Osteoblast (primary cell): ENCODE results near the gene SLC25A44. TPM values are rescaled to one million over a fixed set of nuclear protein-coding genes. Genes with fewer than 3 reads are reported as not detected.

Source experiments
- DNase-seq: peaks from one replicate; pipeline ENCODE4 v3.0.0; 2011; ENCODE audit warnings: low spot score, mixed read lengths; ENCODE audit not compliant: insufficient read length; ENCODE audit errors: missing footprints
- H2AFZ ChIP-seq: 2 replicates; pipeline ENCODE4 v1.6.0; 2011; ENCODE audit warnings: mild to moderate bottlenecking, low read length
- H3K27ac ChIP-seq: 2 replicates; pipeline ENCODE4 v1.5.1; 2011; ENCODE audit warnings: mild to moderate bottlenecking, low read depth, low read length, moderate library complexity
- H3K27me3 ChIP-seq: 2 replicates; pipeline ENCODE4 v1.6.0; 2012; ENCODE audit warnings: mild to moderate bottlenecking, control low read depth, inconsistent platforms, low read length, moderate library complexity; ENCODE audit not compliant: insufficient read depth
- H3K36me3 ChIP-seq: 2 replicates; pipeline ENCODE4 v1.5.1; 2011; ENCODE audit warnings: mild to moderate bottlenecking, low read length, control low read depth, moderate library complexity; ENCODE audit not compliant: insufficient read depth
- H3K4me1 ChIP-seq: 2 replicates; pipeline ENCODE4 v1.5.1; 2011; ENCODE audit warnings: mild to moderate bottlenecking, low read length, control low read depth, moderate library complexity; ENCODE audit not compliant: insufficient read depth
- H3K4me2 ChIP-seq: 2 replicates; pipeline ENCODE4 v1.6.0; 2011; ENCODE audit warnings: mild to moderate bottlenecking, low read length; ENCODE audit not compliant: insufficient read depth
- H3K4me3 ChIP-seq: fragments of 200-600 bp; sonication (generic); 3 replicates; pipeline ENCODE4 v1.5.1; 2012; ENCODE audit warnings: mild to moderate bottlenecking, low read length, inconsistent platforms; ENCODE audit not compliant: insufficient read depth
- H3K79me2 ChIP-seq: 2 replicates; pipeline ENCODE4 v1.6.0; 2012; ENCODE audit warnings: mild to moderate bottlenecking, low read length, control low read depth, inconsistent platforms; ENCODE audit not compliant: insufficient read depth
- H3K9me3 ChIP-seq: 2 replicates; pipeline ENCODE4 v1.5.1; 2011; ENCODE audit warnings: low read depth, low read length, control low read depth
- H4K20me1 ChIP-seq: 2 replicates; pipeline ENCODE4 v1.6.0; 2012; ENCODE audit warnings: mild to moderate bottlenecking, low read length, control low read depth; ENCODE audit not compliant: insufficient read depth
- total RNA-seq: library from RNA; depleted of rRNA; stranded (reverse); fragments of >200 nt; gene quantifications from 2 replicates; pipeline ENCODE4 v1.2.3, GENCODE V29; 2012
- TF ChIP-seq, protein P1 (sequence below): IDR thresholded peaks from 2 replicates; pipeline ENCODE4 v1.5.1; 2011; ENCODE audit warnings: mild to moderate bottlenecking, low read depth, low read length, moderate library complexity; ENCODE audit errors: extremely low read depth

Gene SLC25A44
- total RNA-seq, 1 donor, result 15.2 TPM

DNA sequence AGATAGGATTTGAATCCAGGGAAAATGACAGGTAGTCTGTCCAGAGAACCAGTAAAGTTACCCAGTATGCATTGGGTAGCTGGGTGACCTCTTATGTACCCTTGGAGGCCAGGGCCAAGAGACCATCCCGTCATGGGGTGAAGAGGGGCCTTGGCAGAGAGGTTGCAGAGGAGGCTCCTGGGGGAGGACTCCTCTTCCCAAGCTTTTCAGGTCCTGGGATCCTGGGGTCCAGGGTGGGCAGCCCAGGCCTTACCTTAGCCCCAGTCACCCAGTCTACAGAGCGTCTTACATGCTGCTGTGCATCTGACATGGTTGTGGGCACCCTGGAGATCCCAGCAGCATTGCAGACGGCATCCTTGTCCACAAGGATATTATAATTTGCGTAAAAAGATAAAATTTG is 32.9 kb downstream of the SLC25A44 start:
- H3K4me2 ChIP-seq, result no peak overlapping the region
- H3K4me1 ChIP-seq, result peaks cover 9% of the 10 kb centered on the region
- H3K27me3 ChIP-seq, result no peaks in the 10 kb centered on the region
- no peak overlapping the region for H2AFZ ChIP-seq
- H3K79me2 ChIP-seq, result peaks cover under 1% of the 10 kb centered on the region
- H3K36me3 ChIP-seq, result peaks cover 34% of the 10 kb centered on the region
- H3K9me3 ChIP-seq, result no peaks in the 10 kb centered on the region
- H3K4me3 ChIP-seq, result no peak overlapping the region
- TF ChIP-seq, protein P1, sequence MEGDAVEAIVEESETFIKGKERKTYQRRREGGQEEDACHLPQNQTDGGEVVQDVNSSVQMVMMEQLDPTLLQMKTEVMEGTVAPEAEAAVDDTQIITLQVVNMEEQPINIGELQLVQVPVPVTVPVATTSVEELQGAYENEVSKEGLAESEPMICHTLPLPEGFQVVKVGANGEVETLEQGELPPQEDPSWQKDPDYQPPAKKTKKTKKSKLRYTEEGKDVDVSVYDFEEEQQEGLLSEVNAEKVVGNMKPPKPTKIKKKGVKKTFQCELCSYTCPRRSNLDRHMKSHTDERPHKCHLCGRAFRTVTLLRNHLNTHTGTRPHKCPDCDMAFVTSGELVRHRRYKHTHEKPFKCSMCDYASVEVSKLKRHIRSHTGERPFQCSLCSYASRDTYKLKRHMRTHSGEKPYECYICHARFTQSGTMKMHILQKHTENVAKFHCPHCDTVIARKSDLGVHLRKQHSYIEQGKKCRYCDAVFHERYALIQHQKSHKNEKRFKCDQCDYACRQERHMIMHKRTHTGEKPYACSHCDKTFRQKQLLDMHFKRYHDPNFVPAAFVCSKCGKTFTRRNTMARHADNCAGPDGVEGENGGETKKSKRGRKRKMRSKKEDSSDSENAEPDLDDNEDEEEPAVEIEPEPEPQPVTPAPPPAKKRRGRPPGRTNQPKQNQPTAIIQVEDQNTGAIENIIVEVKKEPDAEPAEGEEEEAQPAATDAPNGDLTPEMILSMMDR, result no peak
- H4K20me1 ChIP-seq, result peaks cover 10% of the 10 kb centered on the region
- DNase-seq, result no peak
- H3K27ac ChIP-seq, result no peak overlapping the region

DNA sequence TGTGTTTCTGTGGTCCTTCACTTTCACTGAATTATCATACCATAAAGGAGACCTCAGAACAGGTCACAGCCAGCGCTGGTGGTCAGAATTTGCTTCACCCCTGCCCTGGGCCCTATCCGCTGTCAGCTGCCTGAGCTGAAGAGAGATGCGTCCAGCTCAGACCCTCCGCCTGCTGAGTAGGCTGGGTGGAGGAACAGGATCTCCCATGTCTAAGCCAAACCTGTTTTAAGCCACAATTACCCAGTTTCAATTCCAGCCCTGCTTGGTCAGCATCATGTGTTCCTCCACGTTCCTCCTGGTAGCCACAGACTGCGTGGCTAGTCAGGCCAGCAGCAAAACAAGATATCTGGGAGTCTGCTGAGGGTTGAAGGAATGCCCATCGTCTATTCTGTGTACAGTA is 34.6 kb downstream of the SLC25A44 start:
- DNase-seq, result no peak
- Histone ChIP-seq H3K36me3 (peaks cover 27% of the 10 kb centered on the region), H3K79me2 (no peaks in the 10 kb centered on the region), H3K4me3 (no peak overlapping the region), H3K27me3 (no peaks in the 10 kb centered on the region), H3K4me1 (peaks cover 13% of the 10 kb centered on the region), H3K27ac (no peak overlapping the region), H3K9me3 (no peaks in the 10 kb centered on the region), H2AFZ (no peak overlapping the region), H4K20me1 (peaks cover 3% of the 10 kb centered on the region), H3K4me2 (no peak overlapping the region)
- TF ChIP-seq, protein P1, result no peak

GRCh38 chr1:156229809-156230472 is 36.0 kb downstream of the SLC25A44 start:
- H2AFZ ChIP-seq, result no peak overlapping the region
- no peak overlapping the region for H3K27ac ChIP-seq
- DNase-seq, result no peak
- H4K20me1 ChIP-seq, result no peaks in the 10 kb centered on the region
- TF ChIP-seq, protein P1, result no peak
- no peak overlapping the region for H3K4me3 ChIP-seq
- H3K27me3 ChIP-seq, result no peaks in the 10 kb centered on the region
- H3K4me1 ChIP-seq, result peaks cover 20% of the 10 kb centered on the region
- H3K9me3 ChIP-seq, result no peaks in the 10 kb centered on the region
- H3K79me2 ChIP-seq, result no peaks in the 10 kb centered on the region
- H3K4me2 ChIP-seq, result no peak overlapping the region
- H3K36me3 ChIP-seq, result peaks cover 22% of the 10 kb centered on the region

- TF ChIP-seq, protein P1, result no peak
- Histone ChIP-seq H3K79me2 (no peaks in the 10 kb centered on the region), H3K4me3 (no peak overlapping the region), H3K27me3 (no peaks in the 10 kb centered on the region), H3K9me3 (no peaks in the 10 kb centered on the region), H3K4me2 (no peak overlapping the region), H3K36me3 (peaks cover 22% of the 10 kb centered on the region), H4K20me1 (no peaks in the 10 kb centered on the region), H3K27ac (no peak overlapping the region), H2AFZ (no peak overlapping the region), H3K4me1 (peaks cover 20% of the 10 kb centered on the region)
- no peak for DNase-seq
Observed at GRCh38 chr1:156230473-156230837, 36.6 kb downstream of the SLC25A44 start.
